Natural killer cell treated with Interleukin-12 subunit alpha and Interleukin-12 subunit beta and Interleukin-15 and Interleukin-18, amount 100 ng/mL, for 72 hours (primary cell): ENCODE results near the gene EYA2. TPM values are rescaled to one million over a fixed set of nuclear protein-coding genes. Genes with fewer than 3 reads are reported as not detected.
A peak's percentile ranks its signal among the peaks of the same experiment; 100 is the strongest.

ENCODE experiments used
- ATAC-seq, 2 donors: fragments of 150-1000 bp; cut with Tn5 transposase in 1 of 2; sonication (Bioruptor Pico), chemical (Tn5 transposase) in 1 of 2; 2 replicates each; pipeline ENCODE4 v1.10.0; 2021
- DNase-seq: peaks from one replicate; pipeline ENCODE4 v3.0.0; 2022; ENCODE audit warnings: low spot score
- H3K27ac Mint-ChIP-seq, 2 donors: 1 replicate in 1 of 2; 2 replicates in 1 of 2; pipeline ENCODE4 v1.8.0; 2022; ENCODE audit warnings: mixed read lengths in 2 of 2, mild to moderate bottlenecking in 1 of 2, moderate library complexity in 1 of 2
- H3K27me3 Mint-ChIP-seq, 2 donors: 1 replicate in 1 of 2; 2 replicates in 1 of 2; pipeline ENCODE4 v1.8.0; 2022; ENCODE audit warnings: mixed read lengths in 2 of 2
- H3K36me3 Mint-ChIP-seq: one replicate; pipeline ENCODE4 v1.8.0; 2022; ENCODE audit warnings: mixed read lengths
- H3K4me1 Mint-ChIP-seq, 2 donors: 1 replicate in 1 of 2; 2 replicates in 1 of 2; pipeline ENCODE4 v1.8.0; 2022; ENCODE audit warnings: low read depth in 2 of 2, mixed read lengths in 2 of 2, mild to moderate bottlenecking in 1 of 2
- H3K4me3 Mint-ChIP-seq: one replicate; pipeline ENCODE4 v1.8.0; 2022; ENCODE audit warnings: mixed read lengths
- H3K9me3 Mint-ChIP-seq: 2 replicates; pipeline ENCODE4 v1.8.0; 2022; ENCODE audit warnings: mixed read lengths
- total RNA-seq, 2 donors: library from RNA; stranded (reverse); gene quantifications; one replicate each; pipeline ENCODE4 v1.2.3, GENCODE V29; 2022

EYA2 gene
- total RNA-seq, 2 donors from 2014 or later, result 0.17 TPM; not detected in 1

DNA sequence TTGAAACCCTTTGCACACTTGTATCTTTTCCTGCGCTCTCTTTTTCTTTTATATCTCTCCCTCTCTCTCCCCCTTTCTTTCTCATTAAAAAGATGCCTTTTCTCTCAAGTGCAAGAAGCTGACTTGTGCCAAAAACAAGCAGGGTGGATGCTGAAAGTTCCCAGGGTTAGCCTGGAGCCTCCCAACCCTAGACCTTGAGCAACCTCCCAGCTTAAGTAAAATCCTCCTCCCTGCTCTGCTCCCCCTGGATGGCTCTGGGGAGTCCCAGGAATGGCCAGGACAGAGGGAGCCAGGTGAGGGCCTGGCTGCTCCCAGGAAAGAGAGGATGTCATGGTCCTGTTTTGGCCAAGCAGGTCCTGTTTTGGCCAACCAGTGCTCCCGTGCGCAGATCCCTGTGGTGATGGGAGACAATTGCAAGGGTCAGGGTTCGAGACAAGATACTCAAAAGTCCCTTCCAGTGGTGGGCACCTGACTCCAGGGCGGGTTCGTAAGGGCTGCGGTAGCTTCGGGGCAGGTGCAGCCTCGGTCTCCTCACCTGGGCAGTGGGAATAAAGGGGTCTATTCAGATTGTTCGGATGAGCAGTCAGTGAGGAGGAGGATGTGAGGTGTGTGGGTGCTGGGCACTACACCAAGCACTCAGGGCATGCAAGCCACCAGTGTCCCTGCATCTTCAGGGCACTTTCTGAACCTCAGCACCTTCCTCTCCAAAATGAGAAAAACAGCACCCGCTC lies 49.4 kb downstream of the EYA2 start:
- Mint-ChIP-seq H3K27me3 (peaks cover 0 to 8% of the 10 kb centered on the region in 2 donors), H3K4me3 (no peak overlapping the region), H3K9me3 (no peaks in the 10 kb centered on the region), H3K4me1 (no peaks in the 10 kb centered on the region), H3K27ac (no peak overlapping the region), H3K36me3 (no peaks in the 10 kb centered on the region)
- DNase-seq, result no peak
- no peak for ATAC-seq

DNA sequence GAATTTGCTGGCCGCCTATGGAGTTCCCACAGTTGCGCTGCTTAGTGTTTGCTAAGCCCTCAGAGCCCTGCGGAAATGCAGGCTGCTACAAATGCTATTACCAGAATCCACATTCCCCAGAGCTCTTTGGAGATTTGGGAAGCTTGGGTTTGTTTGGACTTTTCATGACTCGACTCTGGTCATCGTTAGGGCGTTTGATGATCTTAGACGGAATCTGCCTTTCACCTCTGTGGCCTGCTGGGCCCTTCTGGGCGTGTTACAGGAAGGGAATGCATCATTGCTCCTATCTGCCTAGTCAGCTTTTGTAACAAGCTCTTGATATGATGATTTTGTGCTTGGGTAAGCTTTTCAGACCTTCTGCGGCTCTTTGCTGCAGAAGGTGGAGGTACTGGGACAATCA lies 50.8 kb downstream of the EYA2 start:
- no peak overlapping the region for H3K4me3 Mint-ChIP-seq
- no peak for ATAC-seq
- H3K27me3 Mint-ChIP-seq, result peaks cover 0 to 6% of the 10 kb centered on the region in 2 donors
- no peaks in the 10 kb centered on the region for H3K9me3 Mint-ChIP-seq
- no peaks in the 10 kb centered on the region for H3K4me1 Mint-ChIP-seq
- DNase-seq, result no peak
- no peaks in the 10 kb centered on the region for H3K36me3 Mint-ChIP-seq
- no peak overlapping the region for H3K27ac Mint-ChIP-seq

DNA sequence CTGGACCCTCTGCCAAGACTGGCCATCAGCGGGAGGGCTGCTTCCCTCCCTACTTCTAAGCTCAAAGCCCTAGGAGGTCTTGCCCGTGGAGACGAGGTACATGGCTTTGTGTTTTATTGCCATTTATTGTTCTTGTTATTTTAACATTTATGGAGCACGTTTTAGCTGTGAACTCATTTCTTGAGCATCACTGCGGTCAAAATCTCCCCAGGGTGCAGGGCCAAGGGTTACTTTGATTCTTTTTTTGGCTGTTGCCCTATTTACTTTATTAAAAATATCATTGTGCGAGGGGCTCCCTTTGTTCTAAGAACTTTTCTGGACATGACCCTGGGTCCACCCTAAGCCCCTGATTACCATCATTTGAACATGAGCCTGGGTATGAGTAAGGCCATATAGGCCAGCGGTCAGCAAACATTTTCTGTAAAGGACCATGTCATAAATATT lies 51.6 kb downstream of the EYA2 start:
- H3K9me3 Mint-ChIP-seq, result no peaks in the 10 kb centered on the region
- no peak overlapping the region for H3K27ac Mint-ChIP-seq
- H3K36me3 Mint-ChIP-seq, result no peaks in the 10 kb centered on the region
- H3K4me1 Mint-ChIP-seq, result no peaks in the 10 kb centered on the region
- no peak overlapping the region for H3K4me3 Mint-ChIP-seq
- DNase-seq (no peak), ATAC-seq (no peak)
- peaks cover 0 to 6% of the 10 kb centered on the region in 2 donors for H3K27me3 Mint-ChIP-seq

DNA sequence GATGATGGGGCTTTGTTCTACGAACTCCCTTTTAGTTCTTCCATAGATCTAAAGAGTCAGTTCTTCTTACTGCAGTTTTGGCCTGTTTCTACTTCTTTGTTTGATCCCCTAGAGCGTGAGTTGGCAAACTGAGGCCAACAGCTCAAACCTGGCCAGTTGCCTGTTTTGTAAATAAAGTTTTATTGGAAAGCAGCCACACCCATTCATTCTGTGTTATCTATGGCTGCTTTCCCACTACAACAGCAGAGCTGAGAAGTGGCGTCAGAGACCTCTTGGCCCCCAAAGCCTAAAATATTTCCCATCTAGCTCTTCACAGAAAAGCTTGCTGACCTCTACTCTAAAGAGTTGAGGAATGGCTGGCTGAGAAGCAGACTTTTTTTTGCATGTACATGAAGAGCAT lies 52.2 kb downstream of the EYA2 start:
- Mint-ChIP-seq H3K9me3 (no peaks in the 10 kb centered on the region), H3K27me3 (peaks cover 3 to 7% of the 10 kb centered on the region in 2 donors), H3K36me3 (no peaks in the 10 kb centered on the region), H3K4me3 (no peak overlapping the region), H3K4me1 (no peaks in the 10 kb centered on the region), H3K27ac (no peak overlapping the region)
- ATAC-seq, result no peak
- DNase-seq, result no peak

DNA sequence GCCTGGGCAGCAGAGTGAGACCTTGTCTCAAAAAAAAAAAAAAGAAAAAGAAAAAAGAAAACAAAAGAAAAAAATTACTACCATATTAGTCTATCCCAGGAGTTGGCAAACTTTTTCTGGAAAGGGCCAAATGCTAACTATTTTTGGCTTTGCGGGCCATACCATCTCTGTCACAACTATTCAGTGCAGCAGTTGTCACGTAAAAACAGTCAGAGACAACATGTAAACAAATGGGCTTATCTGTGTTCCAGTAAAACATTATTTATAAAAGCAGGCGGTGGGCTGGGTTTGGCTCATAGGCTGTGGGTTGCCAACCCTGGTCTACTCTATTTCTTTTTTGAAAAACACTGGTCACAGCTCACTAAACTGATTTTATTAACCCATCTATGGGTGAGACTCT lies 53.4 kb downstream of the EYA2 start:
- Mint-ChIP-seq H3K4me1 (no peaks in the 10 kb centered on the region), H3K27me3 (peaks cover 7 to 10% of the 10 kb centered on the region in 2 donors), H3K9me3 (no peaks in the 10 kb centered on the region), H3K4me3 (no peak overlapping the region), H3K27ac (no peak overlapping the region), H3K36me3 (no peaks in the 10 kb centered on the region)
- no peak for ATAC-seq
- DNase-seq, result no peak

DNA sequence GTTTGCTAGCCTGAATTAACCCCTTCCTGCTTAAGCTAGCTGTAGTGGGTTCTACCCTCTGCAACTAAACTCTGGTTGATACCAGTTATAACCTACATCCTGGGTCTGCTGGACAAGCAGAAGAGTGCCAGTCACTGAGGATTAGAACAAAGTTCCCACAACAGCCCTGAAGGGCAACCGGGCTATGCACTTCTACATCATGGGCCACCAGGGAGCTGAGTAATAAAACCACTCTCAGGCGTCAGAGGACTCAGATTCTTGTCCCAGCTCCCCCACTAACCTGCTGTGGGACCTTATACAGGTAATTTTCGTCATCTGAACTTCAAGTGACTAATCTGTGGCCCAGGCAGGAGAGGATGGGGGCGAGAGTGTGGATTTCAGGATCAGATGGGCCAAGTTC lies 56.8 kb downstream of the EYA2 start:
- ATAC-seq (no peak), DNase-seq (no peak)
- Mint-ChIP-seq H3K27ac (no peak overlapping the region), H3K4me1 (no peaks in the 10 kb centered on the region), H3K36me3 (no peaks in the 10 kb centered on the region), H3K9me3 (peaks cover 2% of the 10 kb centered on the region), H3K27me3 (peaks cover 13 to 15% of the 10 kb centered on the region in 2 donors), H3K4me3 (no peak overlapping the region)

DNA sequence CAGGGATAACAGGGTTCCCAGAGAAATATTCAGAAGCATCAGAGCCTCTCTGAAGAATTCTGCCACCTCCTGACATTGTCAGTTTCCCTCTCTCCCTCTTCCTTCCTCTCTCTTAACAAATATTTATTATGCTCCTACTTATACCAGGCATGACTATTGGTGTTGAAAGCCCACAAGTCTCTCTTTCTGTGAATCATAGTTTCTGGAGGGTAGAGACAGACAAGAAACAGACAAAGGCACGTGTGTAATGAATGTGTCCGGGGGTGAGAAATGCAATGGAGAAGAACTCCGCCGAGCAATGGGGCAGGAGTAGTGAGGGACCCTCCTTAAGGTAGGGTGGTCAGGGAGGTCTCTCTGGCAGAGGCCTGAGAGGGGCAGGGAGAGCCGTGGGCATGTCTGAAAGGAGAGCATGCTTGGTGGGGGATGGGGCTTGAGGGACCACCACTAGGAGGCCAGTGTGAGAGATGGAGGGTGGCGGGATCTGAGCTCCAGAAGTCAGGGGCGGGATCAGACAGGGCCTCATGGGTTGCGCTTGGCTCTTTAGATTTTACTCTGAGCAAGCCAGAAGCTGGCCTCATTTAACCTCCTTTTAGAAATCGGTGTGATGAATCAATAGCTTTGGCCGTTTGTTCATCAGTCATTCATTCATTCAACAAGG lies 57.3 kb downstream of the EYA2 start:
- Mint-ChIP-seq H3K36me3 (no peaks in the 10 kb centered on the region), H3K27me3 (peaks cover 13 to 15% of the 10 kb centered on the region in 2 donors), H3K4me3 (no peak overlapping the region), H3K4me1 (no peaks in the 10 kb centered on the region), H3K9me3 (peaks cover 3% of the 10 kb centered on the region), H3K27ac (no peak overlapping the region)
- ATAC-seq, result peak in 1 of 2 donors; percentile 29
- DNase-seq, result no peak

DNA sequence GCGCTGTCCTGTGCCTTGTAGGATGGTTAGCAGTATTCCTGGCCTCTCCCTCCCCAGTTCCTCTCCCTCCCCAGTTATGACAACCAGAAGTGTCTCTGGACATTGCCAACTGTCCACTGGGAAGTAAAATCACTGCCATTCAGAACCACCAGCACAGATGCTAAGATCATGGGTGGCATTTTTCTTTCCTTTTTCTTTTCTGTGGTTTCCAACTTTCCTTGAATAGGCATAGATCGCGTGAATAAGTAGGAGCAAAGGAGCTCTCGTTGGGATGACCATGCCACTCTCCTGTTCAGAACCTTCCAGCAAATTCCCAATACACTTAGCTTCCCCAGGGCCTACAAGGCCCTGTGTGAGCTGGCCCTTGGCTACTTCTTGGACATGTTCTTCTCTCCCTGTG lies 59.0 kb downstream of the EYA2 start:
- H3K4me1 Mint-ChIP-seq, result no peaks in the 10 kb centered on the region
- DNase-seq (no peak), ATAC-seq (no peak)
- peaks cover 3% of the 10 kb centered on the region for H3K9me3 Mint-ChIP-seq
- H3K27me3 Mint-ChIP-seq, result peaks cover 9 to 20% of the 10 kb centered on the region in 2 donors
- no peak overlapping the region for H3K4me3 Mint-ChIP-seq
- H3K36me3 Mint-ChIP-seq, result no peaks in the 10 kb centered on the region
- no peak overlapping the region for H3K27ac Mint-ChIP-seq

DNA sequence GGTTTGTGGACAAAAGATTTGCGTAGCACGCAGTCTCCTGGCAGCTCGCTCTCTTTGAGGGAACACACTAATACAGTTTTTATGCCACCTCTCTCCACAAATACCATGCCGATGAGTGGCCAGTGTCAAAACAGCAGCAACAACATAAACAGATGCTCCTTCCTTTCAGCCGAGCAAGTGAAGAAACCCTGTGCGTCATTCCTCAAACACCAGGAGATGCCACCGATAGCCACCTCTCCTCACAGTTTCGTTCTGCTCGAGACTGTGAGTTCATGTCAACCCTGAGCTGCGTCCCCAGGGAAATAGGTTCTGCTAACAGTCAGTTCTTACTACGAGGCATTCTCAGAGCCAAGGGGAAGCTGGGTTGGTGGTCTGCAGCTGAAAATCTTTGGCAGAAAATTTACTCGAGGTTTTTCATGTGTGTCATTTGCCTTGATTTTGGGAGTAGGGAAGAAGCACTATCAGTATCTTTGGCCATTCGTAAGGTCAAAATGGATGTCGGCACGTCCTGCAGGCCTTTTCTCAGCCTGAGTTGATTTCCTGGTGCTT lies 59.9 kb downstream of the EYA2 start:
- ATAC-seq (no peak), DNase-seq (no peak)
- Mint-ChIP-seq H3K4me3 (no peak overlapping the region), H3K27me3 (peaks cover 14 to 29% of the 10 kb centered on the region in 2 donors), H3K4me1 (no peaks in the 10 kb centered on the region), H3K9me3 (peaks cover 3% of the 10 kb centered on the region), H3K36me3 (no peaks in the 10 kb centered on the region), H3K27ac (no peak overlapping the region)

DNA sequence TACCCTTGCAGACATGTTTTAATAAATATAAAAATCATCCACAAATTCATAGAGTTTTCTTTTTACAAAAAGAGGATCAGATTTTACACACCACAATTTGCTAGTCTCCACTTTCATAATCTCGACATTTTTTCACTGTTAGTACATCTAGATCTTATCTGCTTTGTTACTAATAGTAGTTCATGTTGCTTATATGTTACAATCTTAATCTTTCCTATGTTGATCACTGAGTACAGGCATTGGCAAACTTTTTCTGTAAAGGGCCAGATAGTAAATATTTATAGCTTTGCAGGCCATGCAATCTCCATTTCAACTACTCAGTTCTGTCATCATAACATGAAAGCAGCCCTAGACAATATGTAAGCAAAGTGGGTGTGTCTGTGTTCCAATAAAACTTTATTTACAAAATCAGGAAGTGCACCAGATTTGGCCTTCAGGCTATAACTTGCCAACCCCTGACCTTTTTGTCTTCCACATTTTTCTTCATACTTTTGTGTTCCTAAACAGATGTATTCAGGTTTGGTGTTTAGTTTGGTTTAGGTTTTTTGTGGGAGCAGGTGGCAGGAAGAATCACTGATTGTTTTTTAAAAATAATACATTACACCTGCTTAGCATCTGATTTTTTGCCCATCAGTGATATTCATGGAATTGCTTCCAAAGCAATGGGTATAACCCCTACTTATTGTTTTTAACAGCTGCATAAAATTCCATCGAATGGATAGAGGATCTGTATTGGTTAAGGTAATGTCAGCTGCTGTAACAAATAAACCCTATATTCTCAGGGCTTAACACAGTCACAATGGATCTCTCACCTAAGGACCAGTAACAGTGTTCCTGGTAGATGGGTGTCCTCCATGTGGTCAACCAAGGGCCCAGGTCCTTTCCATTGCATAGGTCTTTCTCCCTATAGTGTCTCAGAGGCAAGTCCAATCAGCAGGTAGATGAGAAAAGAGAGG lies 61.2 kb downstream of the EYA2 start:
- Mint-ChIP-seq H3K27ac (no peak overlapping the region), H3K27me3 (peaks cover 20 to 35% of the 10 kb centered on the region in 2 donors), H3K9me3 (peaks cover 3% of the 10 kb centered on the region), H3K4me1 (no peaks in the 10 kb centered on the region), H3K36me3 (no peaks in the 10 kb centered on the region), H3K4me3 (no peak overlapping the region)
- ATAC-seq (no peak), DNase-seq (no peak)

DNA sequence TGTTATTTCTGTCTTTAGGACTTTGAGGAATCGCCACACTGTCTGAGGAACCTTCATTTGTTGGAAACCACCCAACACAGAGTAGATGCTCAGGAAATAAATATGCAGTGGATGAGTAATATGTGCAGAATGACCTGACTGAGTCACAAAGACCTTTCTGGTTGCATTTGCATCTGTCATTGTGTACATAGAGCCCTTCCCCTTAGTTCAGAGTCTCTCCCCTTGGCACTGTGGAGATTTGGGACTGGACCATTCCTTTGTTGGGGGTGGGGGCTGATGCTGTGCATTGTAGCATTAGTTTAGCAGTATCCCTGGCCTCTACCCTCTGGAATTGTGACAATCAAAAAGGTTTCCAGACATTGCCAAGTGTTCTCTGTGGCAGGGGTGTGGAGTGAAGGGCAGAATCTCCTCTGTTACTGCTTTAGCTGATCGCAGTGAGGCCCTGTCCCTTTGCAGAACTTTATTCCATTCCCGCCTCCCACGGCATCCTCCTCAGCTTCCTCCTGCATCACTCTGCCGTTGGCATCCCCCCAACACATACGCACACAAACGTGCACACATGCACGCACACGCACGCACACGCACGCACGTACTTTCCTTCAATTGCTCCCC lies 64.5 kb downstream of the EYA2 start:
- no peak overlapping the region for H3K27ac Mint-ChIP-seq
- no peak overlapping the region for H3K4me3 Mint-ChIP-seq
- H3K27me3 Mint-ChIP-seq, result peaks cover 21 to 30% of the 10 kb centered on the region in 2 donors
- DNase-seq (no peak), ATAC-seq (no peak)
- no peaks in the 10 kb centered on the region for H3K4me1 Mint-ChIP-seq
- H3K9me3 Mint-ChIP-seq, result peaks cover 3% of the 10 kb centered on the region
- H3K36me3 Mint-ChIP-seq, result no peaks in the 10 kb centered on the region

DNA sequence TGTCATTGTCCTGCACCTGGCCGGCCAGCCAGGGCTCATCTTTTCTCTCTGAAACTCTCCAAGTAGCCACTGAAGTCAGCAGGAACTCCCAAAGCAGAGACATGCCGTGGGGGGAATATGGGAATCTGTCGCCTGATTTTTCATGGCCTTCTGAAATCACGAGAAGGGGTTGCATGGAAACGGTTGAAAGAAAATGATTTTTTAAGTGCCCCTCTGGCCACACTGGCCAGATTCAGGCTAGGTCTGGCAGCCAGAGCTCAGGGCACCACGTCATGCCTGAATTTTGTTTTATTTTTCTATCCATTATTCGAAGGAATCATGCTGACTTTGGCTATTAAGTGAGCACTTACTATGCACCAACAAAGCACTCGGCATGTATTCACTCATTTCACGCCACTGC lies 65.2 kb downstream of the EYA2 start:
- peaks cover 21 to 29% of the 10 kb centered on the region in 2 donors for H3K27me3 Mint-ChIP-seq
- no peaks in the 10 kb centered on the region for H3K36me3 Mint-ChIP-seq
- H3K27ac Mint-ChIP-seq, result no peak overlapping the region
- DNase-seq (no peak), ATAC-seq (no peak)
- H3K4me1 Mint-ChIP-seq, result no peaks in the 10 kb centered on the region
- H3K9me3 Mint-ChIP-seq, result peaks cover 3% of the 10 kb centered on the region
- H3K4me3 Mint-ChIP-seq, result no peak overlapping the region

DNA sequence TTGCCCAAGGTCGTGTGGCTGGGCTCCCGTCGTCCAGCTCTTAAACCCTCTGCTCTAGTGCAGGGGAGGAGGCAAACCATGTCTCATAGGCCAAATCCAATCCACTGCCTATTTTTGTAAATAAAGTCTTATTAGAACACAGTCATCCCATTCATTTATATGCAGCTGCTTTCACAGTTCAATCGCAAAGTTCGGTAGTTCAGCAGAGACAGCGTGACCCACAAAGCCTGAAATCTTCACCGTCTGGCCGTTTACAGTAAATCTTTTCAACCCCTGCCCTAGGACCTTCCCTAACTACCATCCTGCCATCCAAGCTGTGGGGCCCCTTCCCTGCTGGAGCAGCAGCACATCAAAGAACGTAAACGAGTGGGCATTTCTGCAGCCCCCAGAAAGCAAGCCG lies 65.9 kb downstream of the EYA2 start:
- Mint-ChIP-seq H3K27me3 (peaks cover 21 to 29% of the 10 kb centered on the region in 2 donors), H3K9me3 (peaks cover 3% of the 10 kb centered on the region)
- no peak for ATAC-seq

More for the DNA sequence above, 65.9 kb downstream of the EYA2 start:
- Mint-ChIP-seq H3K4me3 (no peak overlapping the region), H3K36me3 (no peaks in the 10 kb centered on the region), H3K27ac (no peak overlapping the region), H3K4me1 (no peaks in the 10 kb centered on the region)
- DNase-seq, result no peak
